ENCODE measurements around the gene GSK3A. TPM values are rescaled to one million over a fixed set of nuclear protein-coding genes. Genes with fewer than 3 reads are reported as not detected.

The GSK3A gene
- total and polyA plus RNA-seq, 9 of the 15 experiments (the other 6 are each of a cell fraction or from before 2014, with no cell fraction given), result 0.62 to 90.7 (median 33.3) TPM

GRCh38 chr19:42207767-42208271, 34.6 kb downstream of the GSK3A start (continued):
- TF ChIP-seq, protein P1, sequence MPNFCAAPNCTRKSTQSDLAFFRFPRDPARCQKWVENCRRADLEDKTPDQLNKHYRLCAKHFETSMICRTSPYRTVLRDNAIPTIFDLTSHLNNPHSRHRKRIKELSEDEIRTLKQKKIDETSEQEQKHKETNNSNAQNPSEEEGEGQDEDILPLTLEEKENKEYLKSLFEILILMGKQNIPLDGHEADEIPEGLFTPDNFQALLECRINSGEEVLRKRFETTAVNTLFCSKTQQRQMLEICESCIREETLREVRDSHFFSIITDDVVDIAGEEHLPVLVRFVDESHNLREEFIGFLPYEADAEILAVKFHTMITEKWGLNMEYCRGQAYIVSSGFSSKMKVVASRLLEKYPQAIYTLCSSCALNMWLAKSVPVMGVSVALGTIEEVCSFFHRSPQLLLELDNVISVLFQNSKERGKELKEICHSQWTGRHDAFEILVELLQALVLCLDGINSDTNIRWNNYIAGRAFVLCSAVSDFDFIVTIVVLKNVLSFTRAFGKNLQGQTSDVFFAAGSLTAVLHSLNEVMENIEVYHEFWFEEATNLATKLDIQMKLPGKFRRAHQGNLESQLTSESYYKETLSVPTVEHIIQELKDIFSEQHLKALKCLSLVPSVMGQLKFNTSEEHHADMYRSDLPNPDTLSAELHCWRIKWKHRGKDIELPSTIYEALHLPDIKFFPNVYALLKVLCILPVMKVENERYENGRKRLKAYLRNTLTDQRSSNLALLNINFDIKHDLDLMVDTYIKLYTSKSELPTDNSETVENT (CRISPR knock-in tag; IDR thresholded peaks at IDR 0.05), result no peak
- no peak for TF ChIP-seq NFE2L1 (tag; IDR thresholded peaks at IDR 0.05; ENCODE audit: borderline replicate concordance, low read depth)
- TF ChIP-seq NR2C1 (IDR thresholded peaks at IDR 0.05), result no peak
- 0 out of 2 replicates have a peak, but pooled peaks have one; percentile 25 for TF ChIP-seq NR2C1 (tag; IDR thresholded peaks at IDR 0.05)
- TF ChIP-seq CEBPG (CRISPR knock-in tag; IDR thresholded peaks at IDR 0.05), result peak; percentile 34; the same call in 1 of the 2 replicates
- TF ChIP-seq CEBPG (tag; conservative IDR thresholded peaks at IDR 0.05 in 1 of 2, IDR thresholded peaks at IDR 0.05 in 1 of 2), result no peak
- peak; percentile 37 for TF ChIP-seq SMAD4 (CRISPR knock-in tag; conservative IDR thresholded peaks at IDR 0.05)
- no peak for TF ChIP-seq CTBP1 (IDR thresholded peaks at IDR 0.05; ENCODE audit: borderline replicate concordance)
- no peak for TF ChIP-seq SMAD3 (CRISPR knock-in tag; conservative IDR thresholded peaks at IDR 0.05)
- no peak for TF ChIP-seq LEF1 (IDR thresholded peaks at IDR 0.05)
- no peak for TF ChIP-seq MYBL2 (IDR thresholded peaks at IDR 0.05; ENCODE audit: low read depth)
- TF ChIP-seq MYBL2 (CRISPR knock-in tag; IDR thresholded peaks at IDR 0.05; ENCODE audit: borderline replicate concordance), result no peak
- TF ChIP-seq ZNF239 (CRISPR knock-in tag; IDR thresholded peaks at IDR 0.05), result no peak
- no peak for TF ChIP-seq FOXP1 (CRISPR knock-in tag; IDR thresholded peaks at IDR 0.05)
- TF ChIP-seq ZNF263 (CRISPR knock-in tag; IDR thresholded peaks at IDR 0.05; ENCODE audit: borderline replicate concordance), result peak; percentile 65; the same call in 1 of the 2 replicates
- TF ChIP-seq TARDBP (IDR thresholded peaks at IDR 0.05), result no peak
- TF ChIP-seq, protein P2, sequence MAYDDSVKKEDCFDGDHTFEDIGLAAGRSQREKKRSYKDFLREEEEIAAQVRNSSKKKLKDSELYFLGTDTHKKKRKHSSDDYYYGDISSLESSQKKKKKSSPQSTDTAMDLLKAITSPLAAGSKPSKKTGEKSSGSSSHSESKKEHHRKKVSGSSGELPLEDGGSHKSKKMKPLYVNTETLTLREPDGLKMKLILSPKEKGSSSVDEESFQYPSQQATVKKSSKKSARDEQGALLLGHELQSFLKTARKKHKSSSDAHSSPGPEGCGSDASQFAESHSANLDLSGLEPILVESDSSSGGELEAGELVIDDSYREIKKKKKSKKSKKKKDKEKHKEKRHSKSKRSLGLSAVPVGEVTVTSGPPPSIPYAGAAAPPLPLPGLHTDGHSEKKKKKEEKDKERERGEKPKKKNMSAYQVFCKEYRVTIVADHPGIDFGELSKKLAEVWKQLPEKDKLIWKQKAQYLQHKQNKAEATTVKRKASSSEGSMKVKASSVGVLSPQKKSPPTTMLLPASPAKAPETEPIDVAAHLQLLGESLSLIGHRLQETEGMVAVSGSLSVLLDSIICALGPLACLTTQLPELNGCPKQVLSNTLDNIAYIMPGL (CRISPR knock-in tag; IDR thresholded peaks at IDR 0.05), result no peak
- TF ChIP-seq SMARCE1 (IDR thresholded peaks at IDR 0.05), result peak; percentile 71
- TF ChIP-seq TRIM24 (IDR thresholded peaks at IDR 0.05), result no peak
- TF ChIP-seq ZKSCAN3 (CRISPR knock-in tag; IDR thresholded peaks at IDR 0.05), result no peak
- no peak for TF ChIP-seq ZNF184 (CRISPR knock-in tag; IDR thresholded peaks at IDR 0.05)
- TF ChIP-seq ZNF280B (CRISPR knock-in tag; IDR thresholded peaks at IDR 0.05), result no peak
- TF ChIP-seq ZKSCAN1 (IDR thresholded peaks at IDR 0.05; ENCODE audit: low read depth, low read length), result no peak
- TF ChIP-seq KLF13 (tag; IDR thresholded peaks at IDR 0.05; ENCODE audit: borderline replicate concordance, low read depth), result no peak
- TF ChIP-seq, protein P3, sequence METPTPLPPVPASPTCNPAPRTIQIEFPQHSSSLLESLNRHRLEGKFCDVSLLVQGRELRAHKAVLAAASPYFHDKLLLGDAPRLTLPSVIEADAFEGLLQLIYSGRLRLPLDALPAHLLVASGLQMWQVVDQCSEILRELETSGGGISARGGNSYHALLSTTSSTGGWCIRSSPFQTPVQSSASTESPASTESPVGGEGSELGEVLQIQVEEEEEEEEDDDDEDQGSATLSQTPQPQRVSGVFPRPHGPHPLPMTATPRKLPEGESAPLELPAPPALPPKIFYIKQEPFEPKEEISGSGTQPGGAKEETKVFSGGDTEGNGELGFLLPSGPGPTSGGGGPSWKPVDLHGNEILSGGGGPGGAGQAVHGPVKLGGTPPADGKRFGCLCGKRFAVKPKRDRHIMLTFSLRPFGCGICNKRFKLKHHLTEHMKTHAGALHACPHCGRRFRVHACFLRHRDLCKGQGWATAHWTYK (CRISPR knock-in tag; IDR thresholded peaks at IDR 0.05), result 0 out of 2 replicates have a peak, but pooled peaks have one; percentile 29
